Ishikawa (cell line): ENCODE results near the gene PSTPIP1.

Source experiments
- CEBPB ChIP-seq: IDR thresholded peaks from 2 replicates; pipeline ENCODE4 v1.6.1; 2012
- CREB1 ChIP-seq: IDR thresholded peaks from 2 replicates; pipeline ENCODE4 v1.6.1; 2012; ENCODE audit warnings: low read depth
- EGR1 ChIP-seq: IDR thresholded peaks from 2 replicates; pipeline ENCODE4 v1.6.1; 2012
- EP300 ChIP-seq: IDR thresholded peaks from 2 replicates; pipeline ENCODE4 v1.6.1; 2012; ENCODE audit warnings: borderline replicate concordance
- FOXM1 ChIP-seq: IDR thresholded peaks from 2 replicates; pipeline ENCODE4 v1.6.1; 2012; ENCODE audit warnings: low read depth, borderline replicate concordance
- MAX ChIP-seq: IDR thresholded peaks from 2 replicates; pipeline ENCODE4 v1.6.1; 2012
- NFIC ChIP-seq: IDR thresholded peaks from 2 replicates; pipeline ENCODE4 v1.6.1; 2012
- RAD21 ChIP-seq: IDR thresholded peaks from 2 replicates; pipeline ENCODE4 v1.6.1; 2012; ENCODE audit warnings: low read depth
- REST ChIP-seq: IDR thresholded peaks from 2 replicates; pipeline ENCODE4 v1.6.1; 2012; ENCODE audit warnings: low read depth, mild to moderate bottlenecking
- TAF1 ChIP-seq: IDR thresholded peaks from 2 replicates; pipeline ENCODE4 v1.6.1; 2012; ENCODE audit warnings: low read depth, mild to moderate bottlenecking
- TCF12 ChIP-seq: IDR thresholded peaks from 2 replicates; pipeline ENCODE4 v1.6.1; 2012; ENCODE audit warnings: low read depth
- TEAD4 ChIP-seq: IDR thresholded peaks from 2 replicates; pipeline ENCODE4 v1.6.1; 2012
- USF1 ChIP-seq: IDR thresholded peaks from 2 replicates; pipeline ENCODE4 v1.6.1; 2012
- ZBTB7A ChIP-seq: IDR thresholded peaks from 2 replicates; pipeline ENCODE4 v1.6.1; 2012; ENCODE audit warnings: low read depth

GRCh38 chr15:77085297-77085696 is 90.4 kb downstream of the PSTPIP1 start:
- no peak for TF ChIP-seq MAX
- TF ChIP-seq CEBPB: no peak
- TF ChIP-seq USF1: no peak
- no peak for TF ChIP-seq RAD21
- no peak for TF ChIP-seq EP300
- TF ChIP-seq TAF1: no peak
- no peak for TF ChIP-seq FOXM1
- TF ChIP-seq ZBTB7A: no peak
- no peak for TF ChIP-seq NFIC
- no peak for TF ChIP-seq CREB1
- TF ChIP-seq EGR1: no peak
- no peak for TF ChIP-seq TCF12
- TF ChIP-seq TEAD4: no peak
- no peak for TF ChIP-seq REST
